ENCODE measurements around the gene IPMK. TPM values are rescaled to one million over a fixed set of nuclear protein-coding genes. Genes with fewer than 3 reads are reported as not detected.
A peak's percentile ranks its signal among the peaks of the same experiment; 100 is the strongest.

The IPMK gene
- total RNA-seq, 1 donor from 2014 or later = 4.5 TPM

DNA sequence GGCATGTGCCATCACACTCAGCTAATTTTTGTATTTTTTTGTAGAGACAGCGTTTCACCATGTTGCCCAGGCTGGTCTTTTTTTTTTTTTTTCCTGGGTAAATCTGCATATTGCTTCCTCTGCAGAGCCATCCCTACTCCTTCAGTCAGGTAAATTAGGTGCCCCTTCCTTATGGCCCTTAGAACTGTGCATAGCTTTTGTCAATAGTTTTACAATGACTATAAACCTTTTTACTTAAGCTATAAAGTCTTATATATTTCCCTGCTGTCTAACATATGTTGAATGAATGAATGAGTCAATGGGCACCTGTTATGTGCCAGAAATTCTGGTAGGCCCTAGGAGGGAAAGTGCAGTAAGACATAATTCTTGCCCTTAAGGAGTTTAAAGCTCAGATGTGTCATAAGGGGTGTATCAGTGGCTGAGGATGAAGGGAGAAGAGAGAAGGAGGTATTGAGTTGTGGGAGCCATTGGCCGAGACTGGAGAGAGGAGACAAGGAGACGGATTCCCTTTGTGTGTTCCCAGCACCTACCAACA lies 36.5 kb upstream of the IPMK start:
- Mint-ChIP-seq H3K27me3 (ENCODE audit: low read depth) (peaks cover 9% of the 10 kb centered on the region), H3K9me3 (no peaks in the 10 kb centered on the region), H3K4me1 (peaks cover 8% of the 10 kb centered on the region), H3K36me3 (no peaks in the 10 kb centered on the region), H3K4me3 (no peak overlapping the region), H3K27ac (no peak overlapping the region)
- TF ChIP-seq, protein P1, sequence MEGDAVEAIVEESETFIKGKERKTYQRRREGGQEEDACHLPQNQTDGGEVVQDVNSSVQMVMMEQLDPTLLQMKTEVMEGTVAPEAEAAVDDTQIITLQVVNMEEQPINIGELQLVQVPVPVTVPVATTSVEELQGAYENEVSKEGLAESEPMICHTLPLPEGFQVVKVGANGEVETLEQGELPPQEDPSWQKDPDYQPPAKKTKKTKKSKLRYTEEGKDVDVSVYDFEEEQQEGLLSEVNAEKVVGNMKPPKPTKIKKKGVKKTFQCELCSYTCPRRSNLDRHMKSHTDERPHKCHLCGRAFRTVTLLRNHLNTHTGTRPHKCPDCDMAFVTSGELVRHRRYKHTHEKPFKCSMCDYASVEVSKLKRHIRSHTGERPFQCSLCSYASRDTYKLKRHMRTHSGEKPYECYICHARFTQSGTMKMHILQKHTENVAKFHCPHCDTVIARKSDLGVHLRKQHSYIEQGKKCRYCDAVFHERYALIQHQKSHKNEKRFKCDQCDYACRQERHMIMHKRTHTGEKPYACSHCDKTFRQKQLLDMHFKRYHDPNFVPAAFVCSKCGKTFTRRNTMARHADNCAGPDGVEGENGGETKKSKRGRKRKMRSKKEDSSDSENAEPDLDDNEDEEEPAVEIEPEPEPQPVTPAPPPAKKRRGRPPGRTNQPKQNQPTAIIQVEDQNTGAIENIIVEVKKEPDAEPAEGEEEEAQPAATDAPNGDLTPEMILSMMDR (IDR thresholded peaks at IDR 0.05; ENCODE audit: unreplicated experiment) = no peak
- no peak for DNase-seq (ENCODE audit: low spot score in 2 of 2, unreplicated experiment in 2 of 2)

DNA sequence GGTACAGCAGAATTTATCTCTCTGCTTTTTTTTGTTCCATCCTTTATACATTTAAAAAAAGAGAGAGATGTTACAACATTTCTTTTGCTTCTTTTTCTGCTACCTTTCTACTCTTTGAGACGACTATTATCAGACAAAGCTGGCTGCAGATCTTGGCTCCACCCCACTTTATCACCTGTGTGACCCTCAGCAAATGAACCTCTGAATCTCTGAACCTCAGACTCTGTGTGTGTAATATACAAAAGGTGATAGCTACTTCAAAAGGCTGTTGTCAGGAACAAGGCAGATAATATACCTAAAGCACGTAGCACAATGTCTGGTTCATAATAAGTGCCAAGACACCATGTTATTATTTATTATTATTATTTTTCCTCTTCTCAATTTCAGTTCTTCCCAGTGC lies 34.6 kb upstream of the IPMK start:
- no peak overlapping the region for H3K27ac Mint-ChIP-seq
- no peak overlapping the region for H3K4me3 Mint-ChIP-seq
- peaks cover 8% of the 10 kb centered on the region for H3K4me1 Mint-ChIP-seq
- no peaks in the 10 kb centered on the region for H3K36me3 Mint-ChIP-seq
- TF ChIP-seq, protein P1 (IDR thresholded peaks at IDR 0.05; ENCODE audit: unreplicated experiment) = no peak
- DNase-seq (ENCODE audit: low spot score in 2 of 2, unreplicated experiment in 2 of 2) = no peak
- H3K27me3 Mint-ChIP-seq (ENCODE audit: low read depth) = peaks cover 9% of the 10 kb centered on the region
- H3K9me3 Mint-ChIP-seq = no peaks in the 10 kb centered on the region

DNA sequence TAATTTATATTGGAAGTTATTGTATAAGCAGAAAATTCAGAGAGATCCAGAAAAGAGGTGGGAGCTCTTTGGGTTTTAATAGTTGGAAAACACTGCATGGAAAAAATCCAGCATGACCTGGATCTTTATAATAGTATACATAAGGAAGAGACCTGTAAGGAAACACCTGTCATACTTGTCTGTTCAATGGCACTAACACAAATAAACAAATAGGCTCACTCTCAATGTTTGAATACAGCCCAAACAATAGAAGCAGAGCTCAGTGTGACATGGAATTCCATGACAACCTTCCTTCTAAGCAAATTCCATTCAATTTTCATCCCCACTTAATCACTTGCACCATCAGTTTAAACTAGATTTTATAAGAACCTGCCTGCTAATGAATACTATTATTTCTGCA lies 33.0 kb upstream of the IPMK start:
- Mint-ChIP-seq H3K4me1 (peaks cover 8% of the 10 kb centered on the region), H3K27me3 (ENCODE audit: low read depth) (peaks cover 2% of the 10 kb centered on the region), H3K36me3 (no peaks in the 10 kb centered on the region), H3K9me3 (no peaks in the 10 kb centered on the region), H3K27ac (no peak overlapping the region), H3K4me3 (no peak overlapping the region)
- TF ChIP-seq, protein P1 (IDR thresholded peaks at IDR 0.05; ENCODE audit: unreplicated experiment) = no peak
- no peak for DNase-seq (ENCODE audit: low spot score in 2 of 2, unreplicated experiment in 2 of 2)

DNA sequence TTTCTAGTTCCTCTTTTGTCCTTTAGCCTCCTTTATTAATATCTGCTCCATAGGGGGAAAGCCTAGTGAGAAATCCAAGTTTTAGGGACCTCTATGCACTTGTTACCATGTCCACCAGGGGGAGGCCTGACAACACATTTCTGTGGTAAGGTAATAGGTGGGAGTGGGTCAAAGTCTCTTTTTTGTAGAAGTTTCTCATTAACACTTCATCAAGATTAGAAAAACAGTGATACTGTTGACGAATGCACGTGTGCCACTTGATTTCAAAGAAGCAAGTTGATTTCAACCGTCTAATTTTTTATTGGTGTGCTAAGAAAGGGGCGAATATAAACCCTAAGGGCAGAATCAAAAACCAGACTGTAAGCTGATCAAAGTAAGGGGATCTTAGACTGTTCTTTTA lies 31.9 kb upstream of the IPMK start:
- DNase-seq (ENCODE audit: low spot score in 2 of 2, unreplicated experiment in 2 of 2) = peak in 1 of 2 experiments; percentile 60
- Mint-ChIP-seq H3K27me3 (ENCODE audit: low read depth) (peaks cover 2% of the 10 kb centered on the region), H3K27ac (peak overlapping the region; percentile 54), H3K4me1 (peaks cover 8% of the 10 kb centered on the region), H3K4me3 (no peak overlapping the region), H3K9me3 (no peaks in the 10 kb centered on the region), H3K36me3 (no peaks in the 10 kb centered on the region)
- TF ChIP-seq, protein P1 (IDR thresholded peaks at IDR 0.05; ENCODE audit: unreplicated experiment) = peak; percentile 86

DNA sequence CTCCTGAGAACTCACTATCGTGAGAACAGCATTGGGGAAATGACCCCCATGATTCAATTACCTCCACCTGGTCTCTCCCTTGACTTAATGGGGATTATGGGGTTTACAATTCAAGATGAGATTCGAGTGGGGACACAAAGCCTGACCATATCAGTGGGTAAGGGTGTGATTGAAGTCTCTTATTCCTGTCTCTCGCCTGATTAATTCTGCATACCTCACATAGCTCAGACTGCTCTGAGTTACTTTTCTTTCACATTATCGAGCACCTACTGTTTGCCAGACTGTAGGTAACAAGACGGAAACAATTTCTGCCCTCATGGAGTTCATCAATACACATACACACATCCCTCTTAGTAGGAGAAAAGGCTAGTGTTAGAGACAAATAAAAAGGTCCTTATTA lies 26.3 kb upstream of the IPMK start:
- TF ChIP-seq, protein P1 (IDR thresholded peaks at IDR 0.05; ENCODE audit: unreplicated experiment) = no peak
- H3K36me3 Mint-ChIP-seq = peaks cover 2% of the 10 kb centered on the region
- no peaks in the 10 kb centered on the region for H3K27me3 Mint-ChIP-seq (ENCODE audit: low read depth)
- H3K27ac Mint-ChIP-seq = no peak overlapping the region
- no peak for DNase-seq (ENCODE audit: low spot score in 2 of 2, unreplicated experiment in 2 of 2)
- H3K4me3 Mint-ChIP-seq = no peak overlapping the region
- no peaks in the 10 kb centered on the region for H3K9me3 Mint-ChIP-seq
- H3K4me1 Mint-ChIP-seq = peaks cover 3% of the 10 kb centered on the region

Measured in mesothelial cell of epicardium (in vitro differentiated cells).